NT2/D1 (cell line): ENCODE data around the gene SSH2.

Experiments
- SUZ12 ChIP-seq: IDR thresholded peaks from 2 replicates; pipeline ENCODE4 v1.6.1; 2011; ENCODE audit not compliant: insufficient read length, insufficient read depth; ENCODE audit errors: extremely low read depth
- YY1 ChIP-seq: IDR thresholded peaks from 2 replicates; pipeline ENCODE4 v1.6.1; 2011; ENCODE audit not compliant: insufficient read length, insufficient read depth
- ZNF274 ChIP-seq: IDR thresholded peaks from 2 replicates; pipeline ENCODE4 v1.6.1; 2011; ENCODE audit warnings: mild to moderate bottlenecking, low read depth, low read length

- TF ChIP-seq YY1 (no peak), SUZ12 (no peak), ZNF274 (no peak)
These were observed 219.5 kb downstream of the SSH2 start for GRCh38 chr17:29710520-29710884.
